Coronary artery (tissue), 2 donors: Measurements from ENCODE around the gene RASAL1.

Experiments used
- DNase-seq: peaks from one replicate; pipeline ENCODE4 v3.0.0-alpha.2; 2017; ENCODE audit warnings: low spot score
- H3K27ac ChIP-seq, 2 donors: fragments of 200-600 bp; sonication (generic); one replicate each; pipeline ENCODE4 v1.5.1; 2016 to 2019
- H3K4me3 ChIP-seq: fragments of 200-600 bp; sonication (generic); 2 replicates; pipeline ENCODE4 v1.5.1; 2016; ENCODE audit warnings: mild to moderate bottlenecking, moderate library complexity
- CTCF ChIP-seq: fragments of 200-600 bp; sonication (generic); IDR thresholded peaks from one replicate; pipeline ENCODE4 v1.5.1; 2019; ENCODE audit warnings: antibody characterized with exemption

The RASAL1 gene

GRCh38 chr12:113109360-113109759 lies 26.2 kb downstream of the RASAL1 start:
- Histone ChIP-seq H3K27ac (no peak overlapping the region), H3K4me3 (no peak overlapping the region)
- no peak for TF ChIP-seq CTCF
- no peak for DNase-seq

GRCh38 chr12:113108308-113108707 lies 27.3 kb downstream of the RASAL1 start:
- no peak overlapping the region for H3K4me3 ChIP-seq
- no peak overlapping the region for H3K27ac ChIP-seq
- no peak for DNase-seq
- no peak for TF ChIP-seq CTCF

GRCh38 chr12:113106361-113106760 lies 29.2 kb downstream of the RASAL1 start:
- no peak for DNase-seq
- Histone ChIP-seq H3K27ac (no peak overlapping the region), H3K4me3 (no peak overlapping the region)
- TF ChIP-seq CTCF: no peak

- no peak for DNase-seq
- H3K27ac ChIP-seq: no peak overlapping the region
- no peak overlapping the region for H3K4me3 ChIP-seq
- TF ChIP-seq CTCF: no peak
Observed at GRCh38 chr12:113105606-113106271, 29.8 kb downstream of the RASAL1 start.

- no peak for DNase-seq
- TF ChIP-seq CTCF: no peak
- Histone ChIP-seq H3K27ac (no peak overlapping the region), H3K4me3 (no peak overlapping the region)
Observed at GRCh38 chr12:113104953-113105510, 30.5 kb downstream of the RASAL1 start.

- Histone ChIP-seq H3K4me3 (no peak overlapping the region), H3K27ac (no peak overlapping the region)
- TF ChIP-seq CTCF: no peak
- DNase-seq: no peak
Observed at GRCh38 chr12:113103756-113104450, 31.7 kb downstream of the RASAL1 start.

GRCh38 chr12:113102811-113103210 lies 32.8 kb downstream of the RASAL1 start:
- TF ChIP-seq CTCF: no peak
- DNase-seq: no peak
- Histone ChIP-seq H3K4me3 (no peak overlapping the region), H3K27ac (no peak overlapping the region)
